PC-3 (cell line): ENCODE data around the gene S100A16. TPM values are rescaled to one million over a fixed set of nuclear protein-coding genes. Genes with fewer than 3 reads are reported as not detected.
"Not testable (repeated sequence)": the region's sequence is repeated elsewhere in the genome, so short reads cannot be mapped to it uniquely, and the experiment has no call there.

Experiments
- ATAC-seq: fragments of 200-7000 bp; cut with Tn5 transposase; 2 replicates; pipeline ENCODE4 v1.9.1; 2020; ENCODE audit warnings: mild to moderate bottlenecking, moderate library complexity
- BruUV-seq: library from RNA; stranded (reverse); fragments of 400-500 nt; replicated peaks from 2 replicates; lab custom pipeline; 2021; lab: Mats Ljungman, UMichigan
- CTCF ChIA-PET: fragments of 300-600 bp; sonication (Branson Sonifier 250); formaldehyde crosslinking; loops from one replicate; lab custom pipeline; 2022; ENCODE audit warnings: antibody characterized with exemption; lab: Charles Lee
- POLR2A ChIA-PET: fragments of 300-600 bp; sonication (Branson Sonifier 250); formaldehyde crosslinking; loops from one replicate; lab custom pipeline; 2022; ENCODE audit warnings: antibody characterized with exemption; ENCODE audit not compliant: unreplicated experiment; lab: Charles Lee
- DNase-seq: peaks from one replicate; pipeline ENCODE4 v3.0.0-alpha.2; 2015
- H2AFZ ChIP-seq: fragments of 300-600 bp; sonication (generic); 2 replicates; pipeline ENCODE4 v1.6.0; 2016; ENCODE audit warnings: antibody characterized with exemption, low read length
- H3F3A ChIP-seq: fragments of 300-600 bp; sonication (generic); one replicate; pipeline ENCODE4 v1.6.0; 2017; ENCODE audit warnings: antibody characterized with exemption, low read length, control low read depth, mild to moderate bottlenecking; ENCODE audit not compliant: unreplicated experiment
- H3K27ac ChIP-seq: fragments of 300-600 bp; sonication (generic); 2 replicates; pipeline ENCODE4 v1.5.1; 2016; ENCODE audit warnings: mild to moderate bottlenecking, low read length
- H3K27me3 ChIP-seq: fragments of 300-600 bp; sonication (generic); 2 replicates; pipeline ENCODE4 v1.6.1; 2016; ENCODE audit warnings: low read length, mixed read lengths
- H3K36me3 ChIP-seq: fragments of 300-600 bp; sonication (generic); 2 replicates; pipeline ENCODE4 v1.6.1; 2016; ENCODE audit warnings: low read depth, mixed run types, low read length, mixed read lengths
- H3K4me1 ChIP-seq: fragments of 300-600 bp; sonication (generic); 2 replicates; pipeline ENCODE4 v1.5.1; 2016; ENCODE audit warnings: low read length; ENCODE audit not compliant: insufficient read depth
- H3K4me2 ChIP-seq: fragments of 300-600 bp; sonication (generic); 2 replicates; pipeline ENCODE4 v1.6.0; 2016; ENCODE audit warnings: low read length
- H3K4me3 ChIP-seq: fragments of 300-600 bp; sonication (generic); 2 replicates; pipeline ENCODE4 v1.5.1; 2016; ENCODE audit warnings: mild to moderate bottlenecking, low read length, mixed read lengths
- H3K79me2 ChIP-seq: fragments of 300-600 bp; sonication (generic); 2 replicates; pipeline ENCODE4 v1.6.1; 2017; ENCODE audit warnings: low read length, mixed read lengths
- H3K9ac ChIP-seq: fragments of 300-600 bp; sonication (generic); 2 replicates; pipeline ENCODE4 v1.6.0; 2016; ENCODE audit warnings: mild to moderate bottlenecking, low read length
- H3K9me2 ChIP-seq: fragments of 300-600 bp; sonication (generic); replicated peaks from 2 replicates; pipeline ENCODE4 v1.6.1; 2016; ENCODE audit warnings: mixed run types, low read length, mixed read lengths
- H3K9me3 ChIP-seq: fragments of 300-600 bp; sonication (generic); 2 replicates; pipeline ENCODE4 v1.6.1; 2016; ENCODE audit warnings: low read length, mixed read lengths
- H4K20me1 ChIP-seq: fragments of 300-600 bp; sonication (generic); 2 replicates; pipeline ENCODE4 v1.6.1; 2016; ENCODE audit warnings: low read length, mixed read lengths
- CTCF ChIP-seq: fragments of 300-600 bp; sonication (generic); conservative IDR thresholded peaks from 2 replicates; pipeline ENCODE4 v1.5.1; 2017; ENCODE audit warnings: antibody characterized with exemption, low read depth, mild to moderate bottlenecking, low read length
- EZH2 ChIP-seq: fragments of 300-600 bp; sonication (generic); IDR thresholded peaks from one replicate; pipeline ENCODE4 v1.6.1; 2017; ENCODE audit warnings: antibody characterized with exemption, mild to moderate bottlenecking, low read length; ENCODE audit not compliant: unreplicated experiment
- EZH2phosphoT487 ChIP-seq: fragments of 300-600 bp; sonication (generic); IDR thresholded peaks from 2 replicates; pipeline ENCODE4 v1.6.1; 2018; ENCODE audit warnings: mild to moderate bottlenecking, antibody characterized with exemption, low read length, borderline replicate concordance
- intact Hi-C: fragments of 100-400 bp; cut with micrococcal nuclease; formaldehyde crosslinking; loops from 2 replicates; pipeline ENCODE4 v1.9.0; 2023
- total RNA-seq: library from RNA; depleted of rRNA; stranded (reverse); fragments of >200 nt; gene quantifications from 2 replicates; pipeline ENCODE4 v1.2.3, GENCODE V29; 2014

The S100A16 gene
- total RNA-seq, 1 experiment from 2014 or later, result 1,254 TPM

DNA sequence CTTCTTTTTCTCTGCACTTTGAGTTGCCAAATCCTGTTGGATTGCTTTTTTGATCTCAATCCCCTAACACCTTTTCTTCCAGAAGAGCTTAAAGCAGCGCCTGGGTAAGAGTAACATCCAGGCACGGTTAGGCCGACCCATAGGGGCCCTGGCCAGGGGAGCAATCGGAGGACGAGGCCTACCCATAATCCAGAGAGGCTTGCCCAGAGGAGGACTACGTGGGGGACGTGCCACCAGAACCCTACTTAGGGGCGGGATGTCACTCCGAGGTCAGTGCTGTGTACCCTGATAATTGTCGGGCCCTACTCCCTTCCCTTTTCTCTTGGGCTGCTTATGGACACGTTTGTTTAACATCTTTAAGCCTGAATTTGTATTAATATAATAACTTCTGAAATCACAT, 29.2 kb upstream of the S100A16 start:
- ATAC-seq (no peak), DNase-seq (no peak)
- Histone ChIP-seq H3K4me2 (no peak overlapping the region), H3K27me3 (no peaks in the 10 kb centered on the region), H3K9me2 (no peaks in the 10 kb centered on the region), H3K4me3 (no peak overlapping the region), H3K36me3 (peaks cover 91% of the 10 kb centered on the region), H3K9me3 (no peaks in the 10 kb centered on the region), H3F3A (peaks cover 22% of the 10 kb centered on the region), H2AFZ (no peak overlapping the region), H3K27ac (no peak overlapping the region), H3K9ac (no peak overlapping the region), H3K79me2 (peaks cover 73% of the 10 kb centered on the region), H3K4me1 (no peaks in the 10 kb centered on the region), H4K20me1 (peaks cover 16% of the 10 kb centered on the region; the same call in 1 of the 2 replicates)
- CTCF ChIA-PET, result no interaction called here
- POLR2A ChIA-PET, result no interaction called here
- TF ChIP-seq EZH2, result no peak
- TF ChIP-seq CTCF, result no peak
- TF ChIP-seq EZH2phosphoT487, result no peak
- BruUV-seq, result no TSS peak
- intact Hi-C loops, result no loop called here

GRCh38 chr1:153640861-153641260, 27.9 kb upstream of the S100A16 start:
- Histone ChIP-seq H3K9ac (no peak overlapping the region), H3K4me2 (no peak overlapping the region), H3K79me2 (peaks cover 86% of the 10 kb centered on the region), H3K27ac (no peak overlapping the region), H3K27me3 (no peaks in the 10 kb centered on the region), H3K9me3 (no peaks in the 10 kb centered on the region), H3K4me1 (peaks cover 7% of the 10 kb centered on the region), H4K20me1 (peaks cover 21% of the 10 kb centered on the region; the same call in 1 of the 2 replicates), H3K4me3 (no peak overlapping the region), H3K36me3 (peaks cover 94% of the 10 kb centered on the region), H2AFZ (no peak overlapping the region), H3K9me2 (no peaks in the 10 kb centered on the region), H3F3A (peaks cover 17% of the 10 kb centered on the region)
- ChIA-PET POLR2A (no interaction called here), CTCF (no interaction called here)
- BruUV-seq, result no TSS peak
- TF ChIP-seq EZH2 (no peak), EZH2phosphoT487 (no peak), CTCF (no peak)
- intact Hi-C loops, result no loop called here
- ATAC-seq, result no peak
- no peak for DNase-seq

GRCh38 chr1:153640213-153640612, 27.3 kb upstream of the S100A16 start:
- H3K9me3 ChIP-seq, H3K4me3 ChIP-seq, H3K4me2 ChIP-seq, intact Hi-C loops, H2AFZ ChIP-seq, H3K9me2 ChIP-seq, H3K27ac ChIP-seq, ATAC-seq, BruUV-seq, DNase-seq, CTCF ChIA-PET, H3K9ac ChIP-seq, H3K27me3 ChIP-seq: not testable (repeated sequence)
- H3K4me1 ChIP-seq, result peaks cover 10% of the 10 kb centered on the region
- H3F3A ChIP-seq, result peaks cover 10% of the 10 kb centered on the region
- H3K36me3 ChIP-seq, result peaks cover 88% of the 10 kb centered on the region
- H4K20me1 ChIP-seq, result peaks cover 22% of the 10 kb centered on the region; the same call in 1 of the 2 replicates
- POLR2A ChIA-PET, result interaction anchor here (0.7 kb wide), 1 partner anchor 24 kb away, joined by 3 read pairs; the partner anchor contains the start of gene S100A14
- H3K79me2 ChIP-seq, result peaks cover 93% of the 10 kb centered on the region
